Endothelial cell of umbilical vein (primary cell): ENCODE measurements around the gene TACR1.

ENCODE experiments used
- CTCF ChIP-seq, 2 donors: IDR thresholded peaks; 1 replicate in 1 of 2; 2 replicates in 1 of 2; pipeline ENCODE4 v1.5.1; 2011; ENCODE audit warnings: low read length in 2 of 2, mild to moderate bottlenecking in 2 of 2, moderate library complexity in 2 of 2, control low read depth in 1 of 2, inconsistent platforms in 1 of 2, low read depth in 1 of 2; ENCODE audit not compliant: insufficient read depth in 1 of 2; ENCODE audit errors: extremely low read depth in 1 of 2
- EZH2 ChIP-seq: IDR thresholded peaks from 2 replicates; pipeline ENCODE4 v1.6.1; 2012; ENCODE audit warnings: borderline replicate concordance, low read depth, mild to moderate bottlenecking, moderate library complexity, low read length, inconsistent platforms; ENCODE audit not compliant: severe bottlenecking
- FOS ChIP-seq: IDR thresholded peaks from 2 replicates; pipeline ENCODE4 v1.6.1; 2011; ENCODE audit warnings: mild to moderate bottlenecking, low read length, moderate library complexity, borderline replicate concordance; ENCODE audit not compliant: insufficient read depth
- MYC ChIP-seq: IDR thresholded peaks from one replicate; pipeline ENCODE4 v1.6.1; 2011; ENCODE audit warnings: mild to moderate bottlenecking, low read depth, low read length
- POLR2A ChIP-seq: IDR thresholded peaks from 2 replicates; pipeline ENCODE4 v1.6.1; 2012; ENCODE audit warnings: low read depth, mild to moderate bottlenecking, control low read depth, low read length
- POLR2AphosphoS5 ChIP-seq: IDR thresholded peaks from 2 replicates; pipeline ENCODE4 v1.6.1; 2012; ENCODE audit warnings: low read depth, mild to moderate bottlenecking, control low read depth, low read length, moderate library complexity; ENCODE audit not compliant: insufficient read depth

- TF ChIP-seq CTCF (IDR thresholded peaks at IDR 0.05; ENCODE audit: extremely low read depth in 1 of 2, insufficient read depth in 1 of 2, low read depth in 1 of 2, low read length in 2 of 2): no peak
- no peak for TF ChIP-seq FOS
- TF ChIP-seq POLR2A: no peak
- no peak for TF ChIP-seq POLR2AphosphoS5
- no peak for TF ChIP-seq EZH2
- no peak for TF ChIP-seq MYC
These were observed 60.8 kb downstream of the TACR1 start for GRCh38 chr2:75138528-75138927.
